ENCODE results near the gene ISYNA1.

The ISYNA1 gene

GRCh38 chr19:18445262-18445948, 7.5 kb upstream of the ISYNA1 start:
- no peak for DNase-seq (ENCODE audit: low spot score)
- TF ChIP-seq CTCF (IDR thresholded peaks at IDR 0.05; ENCODE audit: borderline replicate concordance, control extremely low read depth, extremely low read depth, insufficient read depth, missing control alignments): no peak
- in situ Hi-C loops (cut with MboI; ENCODE audit: low sequenced_read_pairs, unreplicated experiment): no loop called here

- in situ Hi-C loops (cut with MboI; ENCODE audit: low sequenced_read_pairs, unreplicated experiment): no loop called here
- DNase-seq (ENCODE audit: low spot score): no peak
- TF ChIP-seq CTCF (IDR thresholded peaks at IDR 0.05; ENCODE audit: borderline replicate concordance, control extremely low read depth, extremely low read depth, insufficient read depth, missing control alignments): no peak
These were observed 6.6 kb upstream of the ISYNA1 start for GRCh38 chr19:18444513-18444912.

- TF ChIP-seq CTCF (IDR thresholded peaks at IDR 0.05; ENCODE audit: borderline replicate concordance, control extremely low read depth, extremely low read depth, insufficient read depth, missing control alignments): no peak
- no peak for DNase-seq (ENCODE audit: low spot score)
- in situ Hi-C loops (cut with MboI; ENCODE audit: low sequenced_read_pairs, unreplicated experiment): no loop called here
These were observed 5.9 kb upstream of the ISYNA1 start for GRCh38 chr19:18443831-18444230.

GRCh38 chr19:18443406-18443805, 5.5 kb upstream of the ISYNA1 start:
- no peak for DNase-seq (ENCODE audit: low spot score)
- in situ Hi-C loops (cut with MboI; ENCODE audit: low sequenced_read_pairs, unreplicated experiment): no loop called here
- TF ChIP-seq CTCF (IDR thresholded peaks at IDR 0.05; ENCODE audit: borderline replicate concordance, control extremely low read depth, extremely low read depth, insufficient read depth, missing control alignments): no peak

DNA sequence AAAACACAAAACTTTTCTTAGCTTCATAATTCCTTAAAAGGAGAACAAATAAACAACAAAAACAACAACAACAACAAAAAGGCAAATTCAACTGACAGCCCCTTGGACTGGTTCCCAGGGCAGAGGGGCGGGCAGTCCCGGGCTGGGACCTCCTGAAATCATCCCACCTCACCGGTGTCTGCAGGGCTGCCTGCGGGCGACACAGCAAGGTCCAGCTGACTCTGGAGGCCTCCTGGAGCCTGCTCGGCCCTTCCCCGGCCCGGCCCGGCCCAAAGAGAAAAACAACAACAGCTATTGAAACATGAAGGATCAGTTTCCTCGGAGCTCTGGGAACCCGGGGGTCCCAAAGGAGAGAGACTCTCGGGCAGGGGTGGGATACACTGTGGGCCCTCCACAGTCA, 5.0 kb upstream of the ISYNA1 start:
- in situ Hi-C loops (cut with MboI; ENCODE audit: low sequenced_read_pairs, unreplicated experiment): no loop called here
- no peak for DNase-seq (ENCODE audit: low spot score)
- no peak for TF ChIP-seq CTCF (IDR thresholded peaks at IDR 0.05; ENCODE audit: borderline replicate concordance, control extremely low read depth, extremely low read depth, insufficient read depth, missing control alignments)

DNA sequence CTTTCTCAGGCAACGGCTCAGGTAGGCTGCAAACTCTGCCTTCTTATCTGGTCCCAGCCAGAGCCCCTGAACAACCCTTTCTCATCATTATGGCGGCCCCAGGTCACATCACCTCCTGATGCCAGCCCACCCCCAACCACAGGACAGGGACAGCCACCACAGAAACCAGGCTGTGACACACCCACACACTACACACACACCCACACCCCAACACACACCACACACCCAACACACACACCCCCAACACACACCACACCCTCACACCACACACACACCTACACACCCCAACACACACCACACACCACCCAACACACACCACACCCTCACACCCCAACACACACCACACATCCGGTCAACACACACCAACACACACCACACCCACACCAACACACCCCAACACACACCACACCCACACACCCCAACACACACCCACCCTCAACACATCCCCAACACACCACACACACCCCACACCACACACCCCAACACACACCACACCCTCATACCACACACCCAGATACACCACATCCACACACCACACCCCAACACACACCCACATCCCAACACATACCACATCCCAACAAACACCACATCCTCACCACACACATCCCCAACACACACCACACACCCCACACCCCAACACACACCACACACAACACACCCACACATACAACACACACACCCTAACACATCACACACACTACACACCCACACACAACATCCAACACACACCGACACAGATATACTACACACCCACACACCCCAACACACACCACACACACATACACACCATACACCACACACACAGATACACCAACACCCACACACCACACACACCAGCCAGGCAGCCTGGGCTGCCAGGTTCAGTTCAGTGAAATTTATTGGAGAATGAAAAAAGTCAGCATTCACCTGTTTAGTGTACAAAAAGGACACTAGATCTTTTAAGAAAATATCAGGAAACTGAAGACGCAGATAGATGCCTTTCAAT, 4.2 kb upstream of the ISYNA1 start:
- TF ChIP-seq CTCF (IDR thresholded peaks at IDR 0.05; ENCODE audit: borderline replicate concordance, control extremely low read depth, extremely low read depth, insufficient read depth, missing control alignments): no peak
- peak; percentile 62 for DNase-seq (ENCODE audit: low spot score)
- in situ Hi-C loops (cut with MboI; ENCODE audit: low sequenced_read_pairs, unreplicated experiment): no loop called here
